Neural cell (in vitro differentiated cells): ENCODE data around the gene PTCSC3.

ENCODE experiments used
- EP300 ChIP-seq: fragments of 450-650 bp; conservative IDR thresholded peaks from 2 replicates; pipeline ENCODE4 v1.6.1; 2014; ENCODE audit warnings: antibody characterized with exemption, mild to moderate bottlenecking, moderate library complexity; ENCODE audit not compliant: poor library complexity, severe bottlenecking
- POLR2AphosphoS5 ChIP-seq: IDR thresholded peaks from 2 replicates; pipeline ENCODE4 v1.6.1; 2012
- SMC3 ChIP-seq: fragments of 450-650 bp; conservative IDR thresholded peaks from 2 replicates; pipeline ENCODE4 v1.6.1; 2014; ENCODE audit warnings: antibody characterized with exemption, mild to moderate bottlenecking, moderate library complexity; ENCODE audit not compliant: poor library complexity
- TAF1 ChIP-seq: IDR thresholded peaks from 2 replicates; pipeline ENCODE4 v1.6.1; 2012; ENCODE audit warnings: low read depth

- TF ChIP-seq EP300, result no peak
- TF ChIP-seq SMC3, result no peak
- no peak for TF ChIP-seq TAF1
- no peak for TF ChIP-seq POLR2AphosphoS5
Observed at GRCh38 chr14:36177489-36177888, 967 bp upstream of the PTCSC3 start.
